CD4-positive, alpha-beta memory T cell (primary cell): Measurements from ENCODE around the gene SLC10A7. TPM values are rescaled to one million over a fixed set of nuclear protein-coding genes. Genes with fewer than 3 reads are reported as not detected.

Experiments
- CTCF ChIA-PET: fragments of 350-600 bp; sonication (Branson Sonifier 250); formaldehyde crosslinking; loops from one replicate; lab custom pipeline; 2021; ENCODE audit warnings: inconsistent platforms; ENCODE audit not compliant: partially characterized antibody; lab: Charles Lee
- POLR2A ChIA-PET: fragments of 350-600 bp; sonication (Branson Sonifier 250); formaldehyde crosslinking; loops from one replicate; lab custom pipeline; 2021; ENCODE audit not compliant: partially characterized antibody; lab: Charles Lee
- DNase-seq, 5 donors: peaks; one replicate each; pipeline versions ENCODE4 v3.0.0 to v3.0.0-alpha.2; 2020 to 2022; ENCODE audit warnings: mixed read lengths in 1 of 5
- H3K27ac ChIP-seq: one replicate; pipeline ENCODE4 v1.7.0; 2013; ENCODE audit warnings: low read depth, low read length
- H3K27me3 ChIP-seq: 2 replicates; pipeline ENCODE4 v1.7.0; 2013; ENCODE audit warnings: mild to moderate bottlenecking, low read length, moderate library complexity; ENCODE audit not compliant: insufficient read depth
- H3K36me3 ChIP-seq: 2 replicates; pipeline ENCODE4 v1.7.0; 2013; ENCODE audit warnings: mild to moderate bottlenecking, low read length, moderate library complexity; ENCODE audit not compliant: insufficient read depth
- H3K4me1 ChIP-seq: 2 replicates; pipeline ENCODE4 v1.7.0; 2013; ENCODE audit warnings: mild to moderate bottlenecking, low read length, moderate library complexity; ENCODE audit not compliant: insufficient read depth
- H3K4me3 ChIP-seq, 2 donors: one replicate each; pipeline ENCODE4 v1.7.0; 2013; ENCODE audit warnings: low read length in 2 of 2, mild to moderate bottlenecking in 1 of 2
- H3K9me3 ChIP-seq, 2 donors: one replicate each; pipeline ENCODE4 v1.7.0; 2013; ENCODE audit warnings: low read length in 2 of 2, control low read depth in 1 of 2; ENCODE audit not compliant: control insufficient read depth in 1 of 2
- H3K27ac Mint-ChIP-seq, 7 donors: one replicate each; pipeline ENCODE4 v1.8.0; 2020 to 2021; ENCODE audit warnings: mixed read lengths in 7 of 7, mild to moderate bottlenecking in 6 of 7, inconsistent platforms in 3 of 7, moderate library complexity in 3 of 7
- H3K27me3 Mint-ChIP-seq, 2 donors: one replicate each; pipeline ENCODE4 v1.8.0; 2020 to 2021; ENCODE audit warnings: mixed read lengths in 2 of 2
- H3K36me3 Mint-ChIP-seq, 2 donors: one replicate each; pipeline ENCODE4 v1.8.0; 2020 to 2021; ENCODE audit warnings: mixed read lengths in 2 of 2, inconsistent platforms in 1 of 2, mild to moderate bottlenecking in 1 of 2
- H3K4me1 Mint-ChIP-seq, 4 donors: one replicate each; pipeline ENCODE4 v1.8.0; 2020 to 2021; ENCODE audit warnings: mixed read lengths in 4 of 4, mild to moderate bottlenecking in 1 of 4
- H3K4me3 Mint-ChIP-seq, 8 donors: one replicate each; pipeline ENCODE4 v1.8.0; 2020 to 2021; ENCODE audit warnings: mixed read lengths in 8 of 8, mild to moderate bottlenecking in 7 of 8, moderate library complexity in 6 of 8, inconsistent platforms in 3 of 8
- H3K9me3 Mint-ChIP-seq, 8 donors: one replicate each; pipeline ENCODE4 v1.8.0; 2020 to 2021; ENCODE audit warnings: mixed read lengths in 8 of 8, mild to moderate bottlenecking in 5 of 8, inconsistent platforms in 3 of 8, moderate library complexity in 1 of 8
- intact Hi-C: fragments of 100-400 bp; cut with micrococcal nuclease; formaldehyde crosslinking; loops from one replicate; pipeline ENCODE4 v1.15.1; 2023
- polyA plus RNA-seq, 2 donors: library from polyadenylated mRNA; unstranded; fragments of 300-500 nt; fragmentation: Illumina TruSeq; gene quantifications; one replicate each; pipeline ENCODE4 v1.2.3, GENCODE V29; 2021
- total RNA-seq, 2 experiments: library from RNA; stranded (reverse); gene quantifications; one replicate each; pipeline ENCODE4 v1.2.3, GENCODE V29; 2021

Gene SLC10A7
- total and polyA plus RNA-seq, 4 experiments from 2014 or later = 9.0 to 17.7 (median 10.1) TPM

GRCh38 chr4:146498291-146498690 lies 23.4 kb downstream of the SLC10A7 start:
- CTCF ChIA-PET = no interaction called here
- H3K36me3 Mint-ChIP-seq = peaks cover 10 to 21% of the 10 kb centered on the region in 2 donors
- peaks cover 0 to 2% (median 0%) of the 10 kb centered on the region in 8 donors for H3K9me3 Mint-ChIP-seq
- Histone ChIP-seq H3K4me1 (peaks cover 4% of the 10 kb centered on the region), H3K9me3 (no peaks in the 10 kb centered on the region), H3K27me3 (no peaks in the 10 kb centered on the region), H3K4me3 (no peak overlapping the region), H3K36me3 (no peaks in the 10 kb centered on the region), H3K27ac (no peak overlapping the region)
- peaks cover 10 to 29% (median 20%) of the 10 kb centered on the region in 4 donors for H3K4me1 Mint-ChIP-seq
- no peak overlapping the region for H3K4me3 Mint-ChIP-seq
- DNase-seq = no peak
- H3K27me3 Mint-ChIP-seq = no peaks in the 10 kb centered on the region
- intact Hi-C loops = no loop called here
- no peak overlapping the region for H3K27ac Mint-ChIP-seq
- POLR2A ChIA-PET = no interaction called here

DNA sequence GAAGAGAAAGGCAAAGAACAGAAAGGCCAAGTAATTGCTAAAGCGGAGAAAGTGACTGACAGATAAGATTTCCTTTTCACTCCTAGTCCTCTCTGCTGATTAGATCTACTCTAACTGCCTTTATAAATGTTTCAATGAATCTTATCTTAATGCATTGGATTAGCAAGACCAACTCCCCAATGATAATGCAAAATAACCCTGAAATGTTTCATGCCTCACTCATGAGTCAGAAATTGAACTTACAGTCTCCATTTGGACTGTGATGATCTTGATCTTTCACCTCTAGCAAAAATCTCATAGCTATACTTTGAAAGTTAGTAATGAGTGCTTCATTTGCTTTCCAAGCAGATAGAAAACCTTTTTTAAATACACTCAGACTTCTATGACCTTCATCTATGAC lies 26.5 kb downstream of the SLC10A7 start:
- H3K27me3 ChIP-seq = no peaks in the 10 kb centered on the region
- Mint-ChIP-seq H3K36me3 (peaks cover 7 to 27% of the 10 kb centered on the region in 2 donors), H3K9me3 (peaks cover 0 to 2% (median 0%) of the 10 kb centered on the region in 8 donors), H3K4me3 (no peak overlapping the region), H3K27ac (peak overlapping the region in 2 of 7 donors; percentile 2 to 42), H3K4me1 (peaks cover 15 to 38% (median 31%) of the 10 kb centered on the region in 4 donors), H3K27me3 (no peaks in the 10 kb centered on the region)
- intact Hi-C loops = no loop called here
- no peak overlapping the region for H3K4me3 ChIP-seq
- H3K9me3 ChIP-seq = no peaks in the 10 kb centered on the region
- H3K4me1 ChIP-seq = peaks cover 4% of the 10 kb centered on the region
- CTCF ChIA-PET = no interaction called here
- H3K36me3 ChIP-seq = no peaks in the 10 kb centered on the region
- H3K27ac ChIP-seq = no peak overlapping the region
- POLR2A ChIA-PET = no interaction called here
- DNase-seq = no peak

- peaks cover 0 to 2% (median 0%) of the 10 kb centered on the region in 8 donors for H3K9me3 Mint-ChIP-seq
- no peaks in the 10 kb centered on the region for H3K36me3 ChIP-seq
- H3K27ac ChIP-seq = no peak overlapping the region
- ChIA-PET CTCF (no interaction called here), POLR2A (no interaction called here)
- peaks cover 7 to 27% of the 10 kb centered on the region in 2 donors for H3K36me3 Mint-ChIP-seq
- H3K4me3 Mint-ChIP-seq = no peak overlapping the region
- no peak overlapping the region for H3K27ac Mint-ChIP-seq
- H3K4me1 ChIP-seq = peaks cover 9% of the 10 kb centered on the region
- H3K4me3 ChIP-seq = no peak overlapping the region
- H3K9me3 ChIP-seq = no peaks in the 10 kb centered on the region
- DNase-seq = no peak
- H3K27me3 ChIP-seq = no peaks in the 10 kb centered on the region
- intact Hi-C loops = no loop called here
- no peaks in the 10 kb centered on the region for H3K27me3 Mint-ChIP-seq
- peaks cover 17 to 48% (median 34%) of the 10 kb centered on the region in 4 donors for H3K4me1 Mint-ChIP-seq
Measured at GRCh38 chr4:146494143-146494542, 27.6 kb downstream of the SLC10A7 start.

DNA sequence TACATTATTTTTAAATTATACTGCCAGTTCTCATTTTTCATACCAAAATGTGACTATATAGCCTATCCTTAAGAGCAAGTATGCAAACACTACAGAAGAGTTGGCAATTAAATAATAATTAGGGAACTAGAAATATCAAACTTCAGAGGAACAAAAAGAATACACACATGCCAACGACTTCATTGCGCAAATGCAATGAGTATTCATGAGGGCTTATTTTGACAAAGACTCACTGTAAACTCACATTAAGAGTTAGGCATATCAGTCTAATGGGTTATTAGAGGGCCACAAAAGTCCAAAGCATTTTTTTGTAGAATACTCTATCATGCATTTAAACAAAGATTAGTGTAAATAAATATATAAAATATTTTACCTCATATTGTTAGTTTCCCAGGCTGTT lies 31.6 kb downstream of the SLC10A7 start:
- Mint-ChIP-seq H3K27me3 (no peaks in the 10 kb centered on the region), H3K4me1 (peaks cover 27 to 59% (median 41%) of the 10 kb centered on the region in 4 donors), H3K4me3 (no peak overlapping the region), H3K9me3 (peaks cover 0 to 4% (median 0%) of the 10 kb centered on the region in 8 donors), H3K36me3 (peaks cover 6 to 43% of the 10 kb centered on the region in 2 donors), H3K27ac (no peak overlapping the region)
- Histone ChIP-seq H3K36me3 (no peaks in the 10 kb centered on the region), H3K27me3 (no peaks in the 10 kb centered on the region), H3K4me3 (no peak overlapping the region), H3K4me1 (peaks cover 27% of the 10 kb centered on the region), H3K9me3 (no peaks in the 10 kb centered on the region), H3K27ac (no peak overlapping the region)
- intact Hi-C loops = no loop called here
- ChIA-PET POLR2A (no interaction called here), CTCF (no interaction called here)
- DNase-seq = no peak

- peaks cover 0 to 10% (median 3%) of the 10 kb centered on the region in 8 donors for H3K9me3 Mint-ChIP-seq
- POLR2A ChIA-PET = no interaction called here
- Histone ChIP-seq H3K4me1 (peaks cover 27% of the 10 kb centered on the region), H3K36me3 (no peaks in the 10 kb centered on the region), H3K9me3 (no peaks in the 10 kb centered on the region), H3K27me3 (no peaks in the 10 kb centered on the region), H3K4me3 (no peak overlapping the region), H3K27ac (no peak overlapping the region)
- intact Hi-C loops = no loop called here
- DNase-seq = peak in 3 of 5 donors; percentile 8 to 14 (median 8)
- no peak overlapping the region for H3K27ac Mint-ChIP-seq
- CTCF ChIA-PET = interaction anchor here (1.0 kb wide), 1 partner anchor 9 kb away, joined by 3 read pairs; no protein-coding TSS in a partner anchor
- H3K36me3 Mint-ChIP-seq = peaks cover 14 to 45% of the 10 kb centered on the region in 2 donors
- no peaks in the 10 kb centered on the region for H3K27me3 Mint-ChIP-seq
- H3K4me1 Mint-ChIP-seq = peaks cover 25 to 48% (median 37%) of the 10 kb centered on the region in 4 donors
- peak overlapping the region in 1 of 8 donors; percentile 9 for H3K4me3 Mint-ChIP-seq
Measured at GRCh38 chr4:146488495-146489174, 33.1 kb downstream of the SLC10A7 start.

DNA sequence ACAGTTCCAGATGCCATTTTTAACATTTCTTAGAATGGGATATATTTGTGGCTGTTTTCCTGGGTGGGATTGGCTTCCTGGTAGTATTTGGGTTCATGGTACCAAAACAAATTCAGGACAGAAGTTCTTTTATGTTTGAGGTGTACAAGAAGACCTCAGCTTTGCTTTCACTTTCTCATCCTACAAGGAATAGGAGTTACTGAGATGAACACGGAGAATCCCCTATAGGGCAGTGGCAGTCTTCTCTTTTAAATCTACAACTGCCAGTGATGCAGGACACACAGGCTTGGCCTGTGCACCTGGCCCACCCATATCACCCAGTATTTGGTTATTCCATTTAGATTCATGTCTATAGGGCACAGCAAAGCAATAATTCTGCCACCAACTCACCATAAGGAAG lies 35.2 kb downstream of the SLC10A7 start:
- H3K27ac Mint-ChIP-seq = peak overlapping the region in 5 of 7 donors; percentile 49 to 85 (median 65)

GRCh38 chr4:146485968-146486367 lies 35.8 kb downstream of the SLC10A7 start:
- Histone ChIP-seq H3K27me3 (no peaks in the 10 kb centered on the region), H3K27ac (no peak overlapping the region), H3K9me3 (no peaks in the 10 kb centered on the region), H3K36me3 (no peaks in the 10 kb centered on the region), H3K4me3 (no peak overlapping the region), H3K4me1 (peaks cover 27% of the 10 kb centered on the region)
- H3K27me3 Mint-ChIP-seq = no peaks in the 10 kb centered on the region
- ChIA-PET POLR2A (no interaction called here), CTCF (no interaction called here)
- no peak for DNase-seq
- H3K4me1 Mint-ChIP-seq = peaks cover 24 to 43% (median 33%) of the 10 kb centered on the region in 4 donors
- H3K4me3 Mint-ChIP-seq = peak overlapping the region in 3 of 8 donors; percentile 60 to 86 (median 86)
- peaks cover 29 to 53% of the 10 kb centered on the region in 2 donors for H3K36me3 Mint-ChIP-seq
- no peak overlapping the region for H3K27ac Mint-ChIP-seq
- intact Hi-C loops = no loop called here
- peaks cover 0 to 31% (median 23%) of the 10 kb centered on the region in 8 donors for H3K9me3 Mint-ChIP-seq

More for the DNA sequence above, 35.2 kb downstream of the SLC10A7 start:
- CTCF ChIA-PET = no interaction called here
- Histone ChIP-seq H3K27ac (no peak overlapping the region), H3K4me3 (no peak overlapping the region), H3K27me3 (no peaks in the 10 kb centered on the region), H3K36me3 (no peaks in the 10 kb centered on the region), H3K9me3 (no peaks in the 10 kb centered on the region), H3K4me1 (peaks cover 27% of the 10 kb centered on the region)
- Mint-ChIP-seq H3K27me3 (no peaks in the 10 kb centered on the region), H3K36me3 (peaks cover 32 to 55% of the 10 kb centered on the region in 2 donors), H3K4me1 (peaks cover 24 to 48% (median 37%) of the 10 kb centered on the region in 4 donors), H3K4me3 (peak overlapping the region; percentile 18 to 86 (median 66)), H3K9me3 (peaks cover 0 to 29% (median 22%) of the 10 kb centered on the region in 8 donors)
- peak in 2 of 5 donors; percentile 3 to 4 for DNase-seq
- POLR2A ChIA-PET = no interaction called here
- intact Hi-C loops = no loop called here
